HG03521 (cell line): ENCODE data around the gene TMEM92.
"Not testable (repeated sequence)": the region's sequence is repeated elsewhere in the genome, so short reads cannot be mapped to it uniquely, and the experiment has no call there.

ENCODE experiments used
- ATAC-seq: cut with Tn5 transposase; IDR thresholded peaks from one replicate; pipeline ENCODE4 v1.9.1; 2021; ENCODE audit warnings: mild to moderate bottlenecking, moderate library complexity; ENCODE audit not compliant: unreplicated experiment

The TMEM92 gene

GRCh38 chr17:50297407-50297865, 23.2 kb downstream of the TMEM92 start:
- ATAC-seq: no peak

GRCh38 chr17:50298018-50298417, 23.8 kb downstream of the TMEM92 start:
- ATAC-seq: no peak

GRCh38 chr17:50299776-50300175, 25.5 kb downstream of the TMEM92 start:
- ATAC-seq: no peak

GRCh38 chr17:50300824-50301223, 26.6 kb downstream of the TMEM92 start:
- ATAC-seq: not testable (repeated sequence)

- no peak for ATAC-seq
These were observed 27.8 kb downstream of the TMEM92 start for GRCh38 chr17:50301891-50302584.

- no peak for ATAC-seq
These were observed 28.8 kb downstream of the TMEM92 start for GRCh38 chr17:50303051-50303450.

GRCh38 chr17:50303596-50303995, 29.3 kb downstream of the TMEM92 start:
- no peak for ATAC-seq

GRCh38 chr17:50304781-50305404, 30.6 kb downstream of the TMEM92 start:
- no peak for ATAC-seq

- no peak for ATAC-seq
These were observed 33.4 kb downstream of the TMEM92 start for GRCh38 chr17:50307654-50308053.

- no peak for ATAC-seq
These were observed 34.4 kb downstream of the TMEM92 start for GRCh38 chr17:50308666-50309065.

GRCh38 chr17:50310455-50311111, 36.3 kb downstream of the TMEM92 start:
- ATAC-seq: no peak

GRCh38 chr17:50311112-50311460, 36.8 kb downstream of the TMEM92 start:
- no peak for ATAC-seq

- ATAC-seq: no peak
These were observed 37.2 kb downstream of the TMEM92 start for GRCh38 chr17:50311483-50311882.

- ATAC-seq: no peak
These were observed 38.0 kb downstream of the TMEM92 start for GRCh38 chr17:50312308-50312707.

- ATAC-seq: no peak
These were observed 40.3 kb downstream of the TMEM92 start for GRCh38 chr17:50314456-50315011.

- ATAC-seq: no peak
These were observed 41.8 kb downstream of the TMEM92 start for GRCh38 chr17:50316016-50316587.

GRCh38 chr17:50316660-50317059, 42.4 kb downstream of the TMEM92 start:
- not testable (repeated sequence) for ATAC-seq

- ATAC-seq: no peak
These were observed 42.9 kb downstream of the TMEM92 start for GRCh38 chr17:50317121-50317520.

- no peak for ATAC-seq
These were observed 44.4 kb downstream of the TMEM92 start for GRCh38 chr17:50318501-50319285.

- ATAC-seq: no peak
These were observed 45.2 kb downstream of the TMEM92 start for GRCh38 chr17:50319306-50320004.
